Left cardiac atrium (tissue), 4 donors: ENCODE data around the gene WSCD2. TPM values are rescaled to one million over a fixed set of nuclear protein-coding genes. Genes with fewer than 3 reads are reported as not detected.

Experiments used
- ATAC-seq, 2 donors: fragments of 200-7000 bp; cut with Tn5 transposase; one replicate each; pipeline ENCODE4 v1.9.1; 2020; ENCODE audit warnings: mild to moderate bottlenecking in 2 of 2, moderate library complexity in 2 of 2
- DNase-seq: peaks from one replicate; pipeline ENCODE4 v3.0.0-alpha.2; 2020
- intact Hi-C, 2 donors: fragments of 100-400 bp; cut with DNase I; formaldehyde crosslinking; loops; one replicate each; pipeline versions ENCODE4 v1.14.1 to v1.15.1; 2022 to 2023
- long read RNA-seq: library from polyadenylated mRNA; unstranded; transcript quantifications from one replicate; pipeline ENCODE4 v2.0.0, GENCODE V29; 2021
- total RNA-seq, 2 donors: library from RNA; stranded (reverse); fragmentation: NEBNext Ultra II Directional; extraction: Animal tissue kit (Norgen Biotek cat#: 25700); gene quantifications; one replicate each; pipeline ENCODE4 v1.2.1, GENCODE V29; 2021
- donor health status: DM: no; HTN: yes; CAD: no.
- donor health status: DM: no; HTN: yes; CAD: no; lungs with severe emphysema.
- donor health status: DM: yes; HTN: yes; CAD: no.
- donor health status: Dilated cardiomyopathy.

The WSCD2 gene
- under 1 TPM in 1 of 2 donors, not detected in 1; 0.44 TPM for total RNA-seq
- long read RNA-seq: 0 reads

GRCh38 chr12:108129017-108129812, at the start of gene WSCD2:
WSCD2 (plus strand) TSS chr12:108129288; CDS start chr12:108195833, 66,545 bp downstream.
- DNase-seq: peak; percentile 32
- ATAC-seq: peak; percentile 49
- intact Hi-C loops: no loop called here

- intact Hi-C loops: no loop called here
- DNase-seq (no peak), ATAC-seq (no peak)
These were observed 49.4 kb upstream of the WSCD2 start for GRCh38 chr12:108079721-108080120.

- DNase-seq: no peak
- intact Hi-C loops: no loop called here
These were observed 48.7 kb upstream of the WSCD2 start for GRCh38 chr12:108080363-108080762.

GRCh38 chr12:108082485-108082884, 46.6 kb upstream of the WSCD2 start:
- DNase-seq (no peak), ATAC-seq (no peak)
- intact Hi-C loops: no loop called here

More at GRCh38 chr12:108080363-108080762, 48.7 kb upstream of the WSCD2 start:
- ATAC-seq: no peak

GRCh38 chr12:108087900-108088299, 41.2 kb upstream of the WSCD2 start:
- intact Hi-C loops: no loop called here
- ATAC-seq (no peak), DNase-seq (no peak)

- ATAC-seq (no peak), DNase-seq (no peak)
- intact Hi-C loops: loop anchor here in 1 of 2 donors (10.0 kb wide), 1 partner anchor 374 kb away; no protein-coding TSS in a partner anchor
These were observed 38.8 kb upstream of the WSCD2 start for GRCh38 chr12:108090107-108090899.

- ATAC-seq: no peak
- no peak for DNase-seq
- intact Hi-C loops: loop anchor here in 1 of 2 donors (10.0 kb wide), 1 partner anchor 374 kb away; no protein-coding TSS in a partner anchor
These were observed 38.0 kb upstream of the WSCD2 start for GRCh38 chr12:108090932-108091678.

GRCh38 chr12:108091679-108092051, 37.4 kb upstream of the WSCD2 start:
- no peak for ATAC-seq
- intact Hi-C loops: loop anchor here in 1 of 2 donors (10.0 kb wide), 1 partner anchor 373 kb away; no protein-coding TSS in a partner anchor
- DNase-seq: no peak

- ATAC-seq (no peak), DNase-seq (no peak)
- intact Hi-C loops: loop anchor here in 1 of 2 donors (10.0 kb wide), 1 partner anchor 372 kb away; no protein-coding TSS in a partner anchor
These were observed 35.9 kb upstream of the WSCD2 start for GRCh38 chr12:108093209-108093608.

GRCh38 chr12:108094056-108094649, 34.9 kb upstream of the WSCD2 start:
- intact Hi-C loops: loop anchor here in 1 of 2 donors (10.0 kb wide), 1 partner anchor 371 kb away; no protein-coding TSS in a partner anchor
- ATAC-seq (no peak), DNase-seq (no peak)

GRCh38 chr12:108097160-108097911, 31.8 kb upstream of the WSCD2 start:
- intact Hi-C loops: loop anchor here in 1 of 2 donors (10.0 kb wide), 1 partner anchor 367 kb away; no protein-coding TSS in a partner anchor
- no peak for DNase-seq
- ATAC-seq: no peak

- DNase-seq (no peak), ATAC-seq (no peak)
- intact Hi-C loops: loop anchor here in 1 of 2 donors (10.0 kb wide), 1 partner anchor 366 kb away; no protein-coding TSS in a partner anchor
These were observed 30.7 kb upstream of the WSCD2 start for GRCh38 chr12:108098374-108098773.

- intact Hi-C loops: loop anchor here in 1 of 2 donors (10.0 kb wide), 1 partner anchor 366 kb away; no protein-coding TSS in a partner anchor
- DNase-seq (no peak), ATAC-seq (no peak)
These were observed 30.0 kb upstream of the WSCD2 start for GRCh38 chr12:108099073-108099472.

- intact Hi-C loops: loop anchor here in 1 of 2 donors (10.0 kb wide), 2 partner anchors 95 to 365 kb away; no protein-coding TSS in a partner anchor
- ATAC-seq (no peak), DNase-seq (no peak)
These were observed 29.2 kb upstream of the WSCD2 start for GRCh38 chr12:108099778-108100489.

GRCh38 chr12:108101605-108102175, 27.4 kb upstream of the WSCD2 start:
- intact Hi-C loops: loop anchor here in 1 of 2 donors (10.0 kb wide), 1 partner anchor 93 kb away; no protein-coding TSS in a partner anchor
- ATAC-seq (no peak), DNase-seq (no peak)

- DNase-seq (no peak), ATAC-seq (no peak)
- intact Hi-C loops: loop anchor here in 1 of 2 donors (10.0 kb wide), 1 partner anchor 92 kb away; no protein-coding TSS in a partner anchor
These were observed 26.7 kb upstream of the WSCD2 start for GRCh38 chr12:108102363-108102762.
